H1 (cell line): Measurements from ENCODE around the gene SRP14.

Experiments used
- CBX5 ChIP-seq: fragments of 300-800, 300-1000 bp; sonication (generic); IDR thresholded peaks from 2 replicates; pipeline ENCODE4 v1.7.1; 2016; ENCODE audit warnings: antibody characterized with exemption, low read length, low read depth
- POLR2A ChIP-seq, 2 experiments: IDR thresholded peaks; 1 replicate in 1 of 2; 2 replicates in 1 of 2; pipeline ENCODE4 v1.6.1; 2011; ENCODE audit warnings: low read depth in 2 of 2, low read length in 2 of 2, mild to moderate bottlenecking in 2 of 2; ENCODE audit errors: control extremely low read depth in 1 of 2
- TF ChIP-seq, protein P1 (sequence below): IDR thresholded peaks from 2 replicates; pipeline ENCODE4 v1.6.1; 2011; ENCODE audit warnings: low read length, improper control_type of control experiment

DNA sequence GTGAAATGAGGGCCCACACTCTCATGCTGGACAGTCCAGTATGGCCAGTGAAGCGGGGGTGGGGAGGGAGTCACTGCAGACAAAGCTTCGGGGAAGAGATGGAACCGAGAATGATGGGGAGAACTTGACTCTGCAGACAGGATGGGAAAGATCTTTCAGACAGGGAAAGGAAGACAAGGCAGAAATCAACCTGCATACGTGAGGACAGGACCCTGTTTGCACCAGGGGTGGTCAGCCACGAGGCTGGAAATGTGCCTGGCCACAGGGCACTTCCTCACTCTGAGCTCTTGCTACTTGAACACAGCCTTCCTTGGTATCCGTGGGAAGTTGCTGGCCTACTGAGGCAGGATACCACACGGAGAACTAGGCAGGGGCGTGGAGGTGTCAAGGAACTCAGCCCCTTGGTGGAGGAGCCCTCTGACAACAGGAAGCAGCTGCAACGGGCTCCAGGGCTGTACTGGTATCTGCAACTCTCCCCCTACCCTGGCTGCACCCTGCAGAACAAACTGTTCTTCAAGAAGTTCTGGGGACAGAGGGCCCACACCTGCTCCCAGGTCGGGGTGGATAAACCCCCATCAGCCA, 9.3 kb upstream of the SRP14 start:
- TF ChIP-seq, protein P1, sequence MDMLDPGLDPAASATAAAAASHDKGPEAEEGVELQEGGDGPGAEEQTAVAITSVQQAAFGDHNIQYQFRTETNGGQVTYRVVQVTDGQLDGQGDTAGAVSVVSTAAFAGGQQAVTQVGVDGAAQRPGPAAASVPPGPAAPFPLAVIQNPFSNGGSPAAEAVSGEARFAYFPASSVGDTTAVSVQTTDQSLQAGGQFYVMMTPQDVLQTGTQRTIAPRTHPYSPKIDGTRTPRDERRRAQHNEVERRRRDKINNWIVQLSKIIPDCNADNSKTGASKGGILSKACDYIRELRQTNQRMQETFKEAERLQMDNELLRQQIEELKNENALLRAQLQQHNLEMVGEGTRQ, result no peak
- TF ChIP-seq CBX5, result no peak
- no peak for TF ChIP-seq POLR2A (IDR thresholded peaks at IDR 0.05; ENCODE audit: control extremely low read depth in 1 of 2, low read depth in 2 of 2, low read length in 2 of 2)
